HG03280 (cell line): Measurements from ENCODE around the gene CHAF1A.

ENCODE experiments used
- ATAC-seq: cut with Tn5 transposase; IDR thresholded peaks from one replicate; pipeline ENCODE4 v1.9.1; 2021; ENCODE audit warnings: mild to moderate bottlenecking, moderate library complexity; ENCODE audit not compliant: unreplicated experiment

Gene CHAF1A

DNA sequence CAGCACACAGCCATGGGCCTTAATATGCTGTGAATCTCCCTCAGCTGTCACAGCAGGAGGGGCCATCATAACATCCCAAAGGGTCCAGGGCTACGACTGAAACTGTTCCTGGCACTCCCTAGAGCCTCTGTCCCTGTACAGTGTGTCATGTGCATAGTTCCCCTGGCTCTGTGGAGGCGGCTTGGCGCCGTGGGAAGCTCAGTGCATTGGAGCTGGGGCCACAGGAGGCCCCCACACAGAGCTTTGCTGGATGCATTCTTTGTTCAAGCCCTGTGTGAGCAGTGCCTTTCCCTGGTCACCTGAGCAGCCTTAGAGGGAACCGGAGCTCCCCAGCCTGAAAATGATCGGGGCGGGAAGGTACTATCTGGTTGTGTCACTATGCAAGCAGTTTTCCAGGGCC lies 33.8 kb downstream of the CHAF1A start:
- no peak for ATAC-seq

DNA sequence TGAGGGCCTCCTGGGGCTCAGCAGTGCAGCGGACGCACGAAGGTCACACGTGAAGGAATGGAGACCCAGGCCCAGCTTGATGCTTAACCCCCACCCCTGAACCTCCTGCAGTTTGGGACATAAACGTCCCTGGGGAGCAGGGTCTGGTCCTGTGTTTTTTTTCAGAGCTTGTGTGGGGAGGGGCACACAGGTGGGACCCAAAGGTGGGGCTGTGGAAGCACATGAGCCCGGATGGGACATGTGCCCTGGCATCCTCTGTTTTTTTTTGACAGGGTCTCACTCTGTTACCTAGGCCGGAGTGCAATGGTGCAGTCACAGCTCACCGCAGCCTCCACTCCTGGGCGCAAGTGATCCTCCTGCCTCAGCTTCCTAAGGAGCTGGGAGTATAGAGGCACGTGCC lies 34.7 kb downstream of the CHAF1A start:
- ATAC-seq = no peak

DNA sequence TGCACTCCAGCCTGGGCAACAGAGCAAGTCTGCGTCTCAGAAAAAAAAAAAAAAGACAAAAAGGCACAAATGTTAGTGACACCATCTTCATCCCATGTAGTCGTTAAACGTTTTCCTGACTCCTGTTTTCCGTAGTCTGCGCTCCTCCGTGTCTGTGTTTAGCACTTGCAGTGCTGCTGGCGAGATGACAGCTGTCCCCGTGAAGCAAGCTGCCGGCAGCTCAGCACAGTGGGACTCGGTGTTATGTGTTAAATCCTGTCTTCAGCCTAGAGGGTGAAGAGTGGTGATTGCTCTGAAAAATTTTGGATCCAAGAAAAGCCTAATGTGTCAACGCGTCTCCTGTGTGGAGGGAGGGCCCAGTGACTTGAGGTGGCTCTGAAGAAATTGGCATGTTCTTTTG lies 36.8 kb downstream of the CHAF1A start:
- no peak for ATAC-seq

DNA sequence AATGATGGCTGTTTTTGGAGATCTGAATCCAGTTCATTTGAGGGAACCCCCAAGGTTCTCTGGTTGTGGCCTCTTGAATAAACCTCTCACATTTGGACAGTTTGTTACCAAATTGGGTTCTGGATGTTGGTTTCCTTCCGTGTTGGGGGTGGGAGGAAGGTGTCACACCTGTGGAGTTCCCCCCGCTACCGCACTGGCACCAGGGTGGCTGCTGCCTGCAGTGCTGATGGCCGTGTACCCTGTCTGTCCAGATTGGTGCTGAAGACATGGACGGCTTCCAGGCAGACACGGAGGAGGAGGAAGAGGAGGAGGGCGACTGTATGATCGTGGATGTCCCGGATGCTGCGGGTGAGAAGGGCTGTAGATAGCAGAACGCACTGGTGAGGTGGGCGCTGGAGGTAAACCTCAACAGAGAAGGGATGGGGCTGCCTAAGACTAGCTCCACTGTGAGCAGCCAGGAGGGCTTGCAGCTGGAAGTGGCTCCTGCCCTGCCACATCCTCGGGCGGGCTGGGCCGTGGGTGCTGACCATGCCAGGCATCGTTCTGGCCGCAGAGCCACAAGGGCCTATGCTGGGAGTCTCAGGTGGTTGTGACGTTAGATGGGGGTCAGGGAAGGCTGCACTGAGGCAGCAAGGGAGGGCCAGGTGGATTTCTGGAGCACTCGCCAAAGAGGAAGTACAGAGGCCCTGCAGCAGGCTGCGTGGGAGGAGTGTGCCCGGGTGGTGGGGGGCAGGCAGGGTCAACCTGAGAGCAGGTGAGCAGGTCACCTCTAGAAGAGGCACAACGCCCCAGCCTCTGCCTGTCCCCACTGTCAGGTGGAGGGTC lies 39.8 kb downstream of the CHAF1A start:
- ATAC-seq = no peak

DNA sequence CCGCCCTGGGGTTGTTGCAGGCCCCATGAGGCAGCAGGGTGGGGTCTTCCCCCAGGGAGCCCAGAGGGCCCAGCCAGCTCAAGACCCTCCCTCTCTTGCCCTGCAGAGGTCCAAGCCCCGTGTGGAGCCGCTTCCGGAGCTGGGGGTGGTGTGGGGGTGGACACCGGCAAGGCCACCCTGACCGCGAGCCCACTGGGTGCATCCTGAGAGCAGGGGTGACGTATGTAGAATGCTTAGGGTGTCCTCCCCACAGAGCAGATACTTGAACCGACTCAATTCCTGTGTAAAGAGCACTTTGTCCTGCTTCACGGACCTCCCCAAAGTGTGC lies 40.3 kb downstream of the CHAF1A start:
- ATAC-seq = no peak

DNA sequence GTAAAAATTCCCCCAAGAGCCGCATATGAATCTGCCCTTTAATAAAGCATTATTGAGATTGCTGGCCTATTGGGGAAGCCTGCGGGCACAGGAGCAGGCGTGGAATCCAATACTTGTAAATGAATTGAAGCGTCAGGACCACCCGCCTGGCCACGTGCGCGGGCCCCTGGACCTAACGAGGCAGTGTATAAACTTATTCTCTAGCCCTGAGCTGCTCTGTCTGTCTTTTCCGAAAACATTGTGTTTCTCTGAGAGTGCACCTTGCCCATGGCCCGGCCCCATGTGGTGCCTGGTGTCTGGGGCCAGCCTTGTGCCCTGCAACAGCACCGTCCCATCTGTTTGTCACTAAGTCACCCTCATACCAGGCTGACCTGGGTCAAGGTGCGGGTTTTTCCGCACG lies 40.7 kb downstream of the CHAF1A start:
- ATAC-seq = no peak

DNA sequence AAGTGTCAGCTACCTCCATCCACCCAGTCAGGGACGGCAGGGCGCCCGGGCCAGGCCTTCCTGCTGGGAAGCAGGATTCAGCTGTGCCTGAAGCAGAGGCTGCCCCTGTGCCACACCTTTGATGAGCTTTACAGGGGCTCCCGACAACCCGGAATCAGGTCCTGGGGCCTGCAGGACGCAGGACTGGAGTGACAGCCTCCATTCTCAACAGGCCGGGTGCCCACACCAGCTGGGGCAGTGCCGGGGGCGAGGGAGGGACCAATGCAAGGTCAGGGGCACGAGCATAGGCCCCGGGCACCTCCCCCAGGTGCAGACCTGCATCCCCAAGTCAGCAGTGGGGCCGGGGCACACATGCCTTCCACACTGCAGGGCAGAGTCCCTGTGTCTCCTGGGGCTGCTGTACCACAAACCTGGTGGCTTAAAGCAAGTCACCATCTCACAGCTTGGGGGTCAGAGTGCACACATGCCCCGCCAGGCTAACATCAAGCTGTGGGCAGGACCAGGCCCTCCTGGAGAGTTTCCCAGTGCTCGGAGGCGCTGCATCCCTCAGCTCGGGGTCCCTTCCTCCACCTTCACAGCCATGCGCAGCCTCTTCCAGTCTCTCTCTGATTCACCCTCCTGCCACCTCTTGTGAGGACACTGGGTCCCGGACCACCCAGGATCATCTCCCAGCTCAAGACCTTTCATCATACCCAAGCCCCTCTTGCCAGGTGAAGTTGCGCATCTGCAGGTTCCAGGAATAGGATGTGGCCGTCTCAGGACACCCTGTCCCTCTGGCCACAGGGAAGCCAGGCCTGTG lies 41.7 kb downstream of the CHAF1A start:
- ATAC-seq = no peak

DNA sequence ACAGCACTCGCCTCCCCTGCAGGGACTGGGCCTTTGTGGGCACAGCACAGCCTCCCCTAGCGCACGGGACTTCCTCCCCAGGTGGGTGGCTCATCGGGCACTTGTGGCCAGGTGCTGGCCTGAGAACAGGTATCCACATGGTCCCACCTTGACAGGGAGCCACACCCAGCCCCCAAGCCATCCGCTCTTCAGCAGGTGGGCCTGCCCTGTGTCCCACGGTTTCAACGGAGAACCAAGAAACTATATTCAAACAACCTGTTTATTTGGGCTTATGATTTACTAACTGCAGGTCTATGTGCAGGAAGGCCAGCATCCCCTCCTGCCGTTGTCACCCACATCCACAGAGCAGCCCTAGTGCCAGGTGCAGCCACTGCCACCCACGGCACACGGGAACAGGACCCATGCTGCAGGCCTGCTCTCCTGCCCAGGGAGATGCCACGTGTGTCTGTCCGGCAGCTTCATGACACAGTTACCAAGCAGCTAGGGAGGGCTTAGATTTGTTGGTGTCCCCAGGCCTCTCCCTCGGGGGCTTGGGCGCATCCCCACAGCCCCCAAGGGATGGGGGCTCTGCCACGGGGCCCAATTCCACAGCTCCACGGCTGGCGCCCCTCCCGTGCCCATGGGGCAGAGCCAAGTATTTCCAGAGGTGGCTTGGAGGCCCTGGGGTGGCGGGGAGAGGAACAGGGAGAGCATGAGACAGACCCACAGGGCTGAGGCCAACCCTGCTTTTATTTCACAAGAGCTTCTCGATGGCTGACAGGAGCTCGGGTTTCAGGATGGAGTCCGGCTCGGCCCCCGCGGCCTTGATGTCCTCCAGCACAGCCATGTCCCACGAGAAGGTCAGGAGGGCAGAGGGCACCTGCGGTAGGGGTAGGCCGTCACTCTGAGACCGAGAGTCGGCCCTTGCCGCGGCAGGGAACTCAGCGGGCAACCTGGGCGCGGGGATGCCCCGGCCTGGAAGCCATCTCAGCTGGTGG lies 42.6 kb downstream of the CHAF1A start:
- no peak for ATAC-seq

DNA sequence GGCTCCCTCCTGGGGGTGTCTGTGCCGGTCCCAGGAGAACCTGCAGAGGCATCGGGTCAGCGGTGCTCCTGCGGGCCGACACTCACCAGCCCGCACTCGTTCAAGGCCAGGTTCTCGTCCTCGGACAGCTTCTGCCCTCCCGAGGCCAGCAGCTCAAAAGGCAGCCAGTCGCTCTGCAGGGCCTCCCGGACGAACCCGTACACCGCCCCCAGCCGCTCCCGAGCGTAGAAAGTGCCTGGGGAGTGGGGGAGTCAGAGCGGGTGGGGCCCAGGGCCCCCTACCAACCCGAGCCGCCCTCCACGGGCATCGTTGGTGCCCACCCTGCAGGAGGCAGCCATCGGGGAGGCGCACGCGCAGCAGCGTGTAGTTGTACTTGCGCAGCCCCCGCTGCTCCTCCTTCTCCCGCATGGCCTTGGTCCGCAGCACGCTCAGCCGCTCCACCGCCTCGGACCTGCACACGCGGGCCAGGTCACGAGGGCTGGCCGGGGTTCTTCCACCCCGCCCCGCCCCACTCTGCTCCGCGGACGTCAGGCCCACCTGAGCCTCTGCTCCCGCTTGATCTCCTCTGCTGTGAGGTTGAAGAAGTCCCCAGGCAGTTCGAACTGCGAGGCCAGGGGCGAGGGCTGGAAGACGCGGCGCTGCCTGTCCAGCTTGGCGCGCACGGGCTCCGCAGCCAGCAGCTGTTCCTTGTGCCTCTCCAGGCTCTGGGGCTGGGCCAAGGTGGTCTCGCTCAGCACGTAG lies 43.7 kb downstream of the CHAF1A start:
- ATAC-seq = no peak

DNA sequence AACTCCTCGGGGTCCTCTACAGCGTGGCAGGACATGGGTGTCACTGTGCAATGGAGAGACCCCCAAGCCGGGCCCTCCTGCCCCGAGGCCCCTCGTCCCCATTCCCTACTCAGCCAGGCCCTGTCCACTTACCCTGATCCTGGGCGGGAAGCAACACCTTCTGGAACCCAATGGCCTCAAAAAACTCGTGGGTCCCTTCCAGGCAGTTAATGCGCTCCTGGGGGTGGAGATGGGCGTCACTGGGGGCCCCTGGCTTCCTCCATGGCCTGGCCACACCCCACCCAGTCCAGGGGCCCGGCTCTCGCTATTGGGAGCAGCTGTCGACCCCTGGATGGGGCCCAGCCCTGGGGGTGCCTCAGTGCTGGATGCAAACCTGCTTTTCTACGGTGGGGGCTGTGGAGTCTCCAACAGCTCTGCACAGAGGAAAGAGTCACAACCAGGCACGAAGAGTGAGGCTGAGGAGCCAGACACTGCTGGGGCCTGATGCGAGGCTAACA lies 44.3 kb downstream of the CHAF1A start:
- ATAC-seq = no peak

DNA sequence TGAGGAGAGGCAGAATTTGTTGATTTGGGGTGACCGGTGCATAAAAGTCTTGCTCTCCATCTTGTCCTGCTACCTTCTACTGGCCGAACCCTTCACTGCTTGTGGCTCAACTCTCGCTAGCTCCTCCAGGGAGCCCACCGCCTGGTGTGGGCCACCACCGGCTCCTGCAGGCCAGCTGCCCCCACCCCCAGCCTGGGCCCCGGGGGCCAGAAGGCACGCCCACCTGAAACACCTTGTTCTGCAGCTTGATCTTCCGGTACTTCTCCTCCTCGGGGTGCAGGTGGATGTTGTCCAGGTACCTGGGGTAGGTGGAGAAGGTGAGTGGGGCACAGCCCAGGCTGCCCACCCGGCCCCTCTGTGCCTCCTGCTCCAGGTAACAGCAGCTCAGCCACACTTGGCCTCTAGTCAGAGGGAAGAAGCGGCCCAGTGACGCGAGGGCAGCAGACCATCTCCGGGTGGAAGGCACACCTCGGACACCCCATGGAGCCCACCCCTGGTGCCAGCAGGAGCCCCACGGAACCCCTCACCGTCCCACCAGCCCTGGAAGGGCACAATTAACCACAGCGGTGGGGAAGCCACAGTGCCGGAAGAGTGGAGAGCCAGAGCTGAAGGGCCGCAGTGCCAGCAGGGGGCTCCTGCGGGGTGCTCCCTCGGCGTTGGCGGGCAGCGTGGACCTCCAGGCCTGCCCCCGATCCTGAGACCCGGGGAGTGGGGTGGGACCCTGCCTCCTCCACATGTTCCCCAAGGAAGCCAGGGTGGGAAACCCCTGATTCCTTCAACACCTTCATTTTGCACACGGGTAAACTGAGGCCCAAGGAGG lies 45.1 kb downstream of the CHAF1A start:
- ATAC-seq = no peak

DNA sequence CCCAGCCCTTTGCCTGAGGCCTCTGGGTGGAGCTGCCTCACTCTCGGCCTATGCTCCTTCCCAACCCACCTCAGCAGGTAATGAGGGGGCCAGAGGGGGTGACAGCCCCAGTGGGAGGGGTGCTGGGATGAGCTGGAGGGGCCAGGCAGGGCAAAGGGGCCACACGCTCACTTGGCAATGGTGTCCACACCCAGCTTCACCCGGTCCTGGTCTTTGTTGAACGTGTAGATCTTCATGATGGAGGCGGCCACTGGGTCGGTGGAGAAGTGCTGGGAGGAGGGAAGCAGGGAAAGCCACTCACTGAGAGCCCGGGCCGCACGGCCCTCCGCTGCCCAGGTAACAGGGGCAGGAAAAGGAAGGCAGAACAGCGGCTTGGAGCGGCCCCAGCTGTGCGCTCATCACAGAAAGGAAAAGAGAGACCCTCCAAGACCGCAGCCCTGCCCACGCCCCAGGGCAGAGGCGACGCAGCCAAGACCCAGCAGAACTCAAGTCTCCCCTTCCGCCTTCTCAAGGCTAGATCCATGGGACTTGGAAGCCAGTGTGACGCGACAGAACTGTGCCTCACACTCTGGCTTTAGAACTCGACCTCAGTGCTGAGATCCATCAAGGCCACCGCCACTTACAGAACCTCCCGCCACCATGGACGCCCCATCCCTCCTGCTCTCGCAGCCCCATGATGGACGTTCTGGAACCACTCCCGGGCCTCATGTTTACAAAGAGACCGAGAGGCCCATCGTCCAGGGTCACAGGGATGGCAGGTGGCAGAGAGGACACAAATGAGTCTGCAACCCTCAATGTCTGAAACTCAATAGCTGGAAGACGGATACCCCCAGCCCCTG lies 45.9 kb downstream of the CHAF1A start:
- no peak for ATAC-seq

DNA sequence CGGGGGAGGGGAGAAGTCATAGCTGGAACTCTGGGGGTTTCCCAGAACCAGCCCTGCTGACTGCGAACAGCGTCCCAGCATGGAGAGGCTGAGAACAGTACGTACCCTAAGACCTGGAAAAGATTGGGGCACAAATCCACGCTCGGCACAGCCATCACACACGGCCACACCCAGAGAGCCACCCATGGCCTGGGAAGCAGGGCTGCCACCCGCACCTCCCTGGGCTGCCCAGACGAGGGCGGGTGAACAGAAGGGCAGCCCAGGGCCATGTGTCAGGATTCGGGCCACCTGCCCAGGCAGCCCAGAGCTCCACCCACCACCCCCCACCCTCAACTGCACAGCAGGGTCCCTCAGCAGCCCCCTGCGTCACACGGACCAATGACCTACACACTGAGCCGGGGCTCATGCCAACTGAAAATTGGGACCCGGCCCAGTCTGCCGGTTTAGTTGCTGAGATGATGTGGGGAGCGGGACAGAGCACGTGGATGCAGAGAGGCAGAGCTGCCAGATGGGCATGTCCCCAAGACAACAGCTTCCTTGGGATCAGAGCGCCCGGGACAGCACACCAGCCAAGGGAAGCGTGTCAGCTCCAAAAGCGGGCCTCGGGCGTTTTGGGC lies 46.7 kb downstream of the CHAF1A start:
- ATAC-seq = no peak

DNA sequence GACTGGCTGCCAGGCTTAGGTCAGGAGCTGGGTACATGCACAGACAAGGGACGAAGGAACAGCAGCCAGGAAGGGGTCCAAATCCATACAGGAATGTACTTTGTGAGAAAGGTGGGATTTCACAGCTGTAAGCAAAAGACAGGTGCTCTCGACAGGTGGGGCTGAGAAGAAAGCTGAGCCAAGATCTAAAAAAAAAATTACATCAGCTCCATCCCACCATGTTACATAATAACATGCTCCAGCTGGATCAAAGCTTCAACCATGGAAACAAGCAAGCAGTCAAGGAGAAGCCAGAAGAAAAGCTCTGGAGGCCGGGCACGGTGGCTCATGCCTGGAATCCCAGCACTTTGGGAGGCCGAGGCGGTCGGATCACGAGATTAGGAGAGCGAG lies 47.2 kb downstream of the CHAF1A start:
- no peak for ATAC-seq

DNA sequence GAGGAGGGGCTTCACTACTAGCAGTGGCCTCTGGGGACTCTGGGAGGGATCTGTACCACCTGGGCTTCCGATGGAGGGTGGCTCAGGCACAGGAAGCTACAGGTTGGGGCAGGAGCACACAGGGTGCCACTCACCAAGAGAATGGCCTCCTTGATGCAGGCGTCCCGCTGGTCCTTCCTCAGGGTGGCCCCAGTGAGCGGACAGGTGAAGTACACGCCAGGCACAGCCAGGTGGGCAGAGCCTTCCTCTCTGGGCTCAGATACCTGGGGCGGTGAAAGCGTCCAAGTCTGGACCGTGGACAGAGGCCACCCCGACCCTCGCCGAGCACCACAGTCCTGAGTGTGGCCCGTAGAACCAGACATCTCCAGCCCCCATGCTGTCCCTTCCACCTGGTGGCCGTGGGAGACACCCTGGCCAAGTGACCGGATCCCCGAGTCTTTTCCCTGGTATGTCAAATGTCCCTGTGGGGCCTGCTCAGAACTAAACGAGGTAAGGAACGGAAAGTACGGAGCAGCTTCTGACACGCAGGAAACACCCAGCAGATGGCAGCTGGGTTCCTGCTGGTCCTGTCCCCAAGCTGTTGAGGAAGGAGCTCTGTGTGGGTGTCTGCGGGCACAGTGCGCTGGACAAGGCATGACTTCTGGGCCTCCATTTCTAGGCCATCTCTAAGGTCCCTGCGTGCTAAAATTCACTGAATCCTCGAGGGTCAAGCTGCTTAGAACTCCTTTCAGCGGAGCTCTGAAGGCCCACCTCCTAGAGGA lies 50.0 kb downstream of the CHAF1A start:
- ATAC-seq = no peak

DNA sequence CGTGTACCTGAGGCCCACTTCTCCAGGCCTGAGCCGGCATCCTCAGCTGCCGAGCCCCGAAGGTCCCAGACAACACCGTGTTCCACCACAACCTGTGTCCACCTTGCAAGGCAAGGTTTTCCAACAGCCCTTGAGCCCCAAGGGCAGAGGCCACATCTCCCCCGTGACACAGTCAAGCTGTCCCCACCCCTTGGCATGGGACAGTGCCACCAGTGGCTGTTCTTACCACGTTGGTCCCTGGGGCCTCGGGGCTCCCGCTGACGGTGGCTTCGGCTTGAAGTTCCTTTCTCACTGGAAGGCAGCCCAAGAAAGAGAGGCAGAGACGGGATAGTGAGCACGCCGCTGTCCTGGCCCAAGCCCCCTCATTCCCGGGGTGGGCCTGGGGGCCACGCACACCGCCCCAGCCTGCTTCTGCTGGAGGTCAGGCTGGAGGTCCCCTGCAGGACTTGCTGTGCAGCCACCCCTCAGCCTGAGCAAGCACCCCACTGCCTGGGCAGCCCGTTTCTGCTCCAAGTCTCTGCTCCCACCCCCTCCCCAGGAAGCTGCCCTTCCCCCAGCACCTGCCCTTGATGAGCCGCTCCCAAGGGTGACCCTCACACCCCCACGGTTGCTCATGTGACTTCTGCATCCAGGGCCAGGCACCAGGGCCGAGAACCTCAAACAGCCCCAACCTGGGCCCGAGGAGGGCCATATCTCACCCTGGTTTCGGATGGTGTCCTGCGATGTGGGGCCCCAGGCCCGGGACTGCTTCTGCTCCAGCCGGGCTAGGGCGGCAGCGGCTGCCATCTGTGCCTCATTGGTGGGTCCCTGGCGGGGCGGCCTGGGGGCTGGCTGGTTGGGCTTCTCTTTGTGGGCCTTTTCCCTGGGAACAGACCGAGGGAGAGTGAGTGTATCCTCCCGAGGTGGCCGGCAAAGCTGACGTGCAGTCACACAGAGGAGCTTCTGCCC lies 51.1 kb downstream of the CHAF1A start:
- no peak for ATAC-seq
